Endothelial cell of umbilical vein (primary cell): ENCODE measurements around the gene CDC14B. TPM values are rescaled to one million over a fixed set of nuclear protein-coding genes. Genes with fewer than 3 reads are reported as not detected.
"Not testable (repeated sequence)": the region's sequence is repeated elsewhere in the genome, so short reads cannot be mapped to it uniquely, and the experiment has no call there.

Source experiments
- BruUV-seq: library from RNA; stranded (reverse); fragments of 400-500 nt; replicated peaks from 2 replicates; lab custom pipeline; 2021; lab: Mats Ljungman, UMichigan
- CTCF ChIA-PET: fragments of 300-600, 350-600 bp; sonication (Branson Sonifier 250); formaldehyde crosslinking; loops from one replicate; lab custom pipeline; 2021; ENCODE audit warnings: antibody characterized with exemption, inconsistent platforms; lab: Charles Lee
- POLR2A ChIA-PET: fragments of 300-600, 350-600 bp; sonication (Branson Sonifier 250); formaldehyde crosslinking; loops from one replicate; lab custom pipeline; 2021; ENCODE audit warnings: antibody characterized with exemption, inconsistent platforms; lab: Charles Lee
- DNase-seq: peaks from one replicate; pipeline ENCODE4 v3.0.0-alpha.2; 2011; ENCODE audit warnings: low read depth, low spot score
- FAIRE-seq: peaks from 2 replicates; lab custom pipeline; 2011; peaks lifted over from hg19 to GRCh38; lab: Jason Lieb, UNC
- H2AFZ ChIP-seq: 2 replicates; pipeline ENCODE4 v1.6.0; 2012; ENCODE audit warnings: low read depth, low read length, control low read depth, inconsistent platforms
- H3K27ac ChIP-seq: 2 replicates; pipeline ENCODE4 v1.5.1; 2011; ENCODE audit warnings: low read depth, mild to moderate bottlenecking, control low read depth, low read length, moderate library complexity; ENCODE audit not compliant: insufficient read depth
- H3K27me3 ChIP-seq, 2 experiments: 2 replicates each; pipeline versions ENCODE4 v1.6.0 to v1.6.1; 2011; ENCODE audit warnings: low read length in 2 of 2, mixed read lengths in 1 of 2; ENCODE audit not compliant: control insufficient read depth in 2 of 2, insufficient read depth in 2 of 2
- H3K36me3 ChIP-seq, 2 experiments: 2 replicates in 1 of 2; 3 replicates in 1 of 2; pipeline ENCODE4 v1.5.1; 2011; ENCODE audit warnings: low read length in 2 of 2, mild to moderate bottlenecking in 1 of 2, moderate library complexity in 1 of 2; ENCODE audit not compliant: control insufficient read depth in 2 of 2, insufficient read depth in 2 of 2; ENCODE audit errors: extremely low read depth in 1 of 2
- H3K4me1 ChIP-seq: 3 replicates; pipeline ENCODE4 v1.5.1; 2011; ENCODE audit warnings: mild to moderate bottlenecking, low read length; ENCODE audit not compliant: control insufficient read depth, insufficient read depth; ENCODE audit errors: extremely low read depth
- H3K4me2 ChIP-seq: 2 replicates; pipeline ENCODE4 v1.6.1; 2011; ENCODE audit warnings: low read length, control low read depth, mixed read lengths; ENCODE audit not compliant: insufficient read depth
- H3K4me3 ChIP-seq, 3 experiments: fragments of 200-600 bp in 1 of 3; sonication (generic), shearing (Covaris generic) in 1 of 3; replicated peaks in 1 of 3; 2 replicates each; pipeline ENCODE4 v1.5.1; 2011 to 2016; ENCODE audit warnings: control low read depth in 3 of 3, low read length in 3 of 3, mild to moderate bottlenecking in 2 of 3, inconsistent platforms in 1 of 3, low read depth in 1 of 3, moderate library complexity in 1 of 3; ENCODE audit not compliant: insufficient read depth in 1 of 3
- H3K79me2 ChIP-seq: 2 replicates; pipeline ENCODE4 v1.6.0; 2012; ENCODE audit warnings: low read length, inconsistent platforms; ENCODE audit not compliant: control insufficient read depth, insufficient read depth
- H3K9ac ChIP-seq: replicated peaks from 2 replicates; pipeline ENCODE3; 2011; ENCODE audit warnings: low read length, control low read depth; ENCODE audit not compliant: insufficient read depth; ENCODE audit errors: extremely low read depth
- H3K9me1 ChIP-seq: replicated peaks from 3 replicates; pipeline ENCODE4 v1.6.0; 2011; ENCODE audit warnings: mild to moderate bottlenecking, low read length; ENCODE audit not compliant: control insufficient read depth, insufficient read depth; ENCODE audit errors: extremely low read depth
- H3K9me3 ChIP-seq: replicated peaks from 2 replicates; pipeline ENCODE4 v1.5.1; 2012; ENCODE audit warnings: low read length, inconsistent platforms; ENCODE audit not compliant: control insufficient read depth, insufficient read depth
- H4K20me1 ChIP-seq: replicated peaks from 2 replicates; pipeline ENCODE3; 2011; ENCODE audit warnings: mild to moderate bottlenecking, low read length; ENCODE audit not compliant: control insufficient read depth, insufficient read depth; ENCODE audit errors: extremely low read depth
- EZH2 ChIP-seq: IDR thresholded peaks from 2 replicates; pipeline ENCODE4 v1.6.1; 2012; ENCODE audit warnings: borderline replicate concordance, low read depth, mild to moderate bottlenecking, moderate library complexity, low read length, inconsistent platforms; ENCODE audit not compliant: severe bottlenecking
- FOS ChIP-seq: IDR thresholded peaks from 2 replicates; pipeline ENCODE4 v1.6.1; 2011; ENCODE audit warnings: mild to moderate bottlenecking, low read length, moderate library complexity, borderline replicate concordance; ENCODE audit not compliant: insufficient read depth
- GATA2 ChIP-seq: IDR thresholded peaks from 2 replicates; pipeline ENCODE4 v1.7.0; 2011; ENCODE audit warnings: low read depth, mild to moderate bottlenecking, moderate library complexity, mixed read lengths, low read length; ENCODE audit not compliant: insufficient read length, insufficient read depth
- dilution Hi-C: fragments of 300-500 bp; cut with MboI; formaldehyde crosslinking; loops from one replicate; pipeline ENCODE4 v1.15.0; 2019; ENCODE audit warnings: low sequenced_read_pairs; ENCODE audit not compliant: extremely low pct_ligation_motif_present
- intact Hi-C: fragments of 100-400 bp; cut with micrococcal nuclease; formaldehyde crosslinking; loops from one replicate; pipeline ENCODE4 v1.10.0; 2022
- polyA plus RNA-seq, 4 experiments: library from polyadenylated mRNA; depleted of rRNA in 3 of 4; stranded (reverse) in 3 of 4; unstranded in 1 of 4; fragments of >200 nt; gene quantifications; 2 replicates each; pipeline versions ENCODE4 v1.2.1 to v1.2.3, GENCODE V29; 2011 to 2012; ENCODE audit warnings: missing spikeins in 1 of 4
- total RNA-seq: library from RNA; stranded (reverse); gene quantifications from 2 replicates; pipeline ENCODE4 v1.2.3, GENCODE V29; 2021

Gene CDC14B
- total and polyA plus RNA-seq, 2 donors (not counting 3 experiments of a cell fraction or from before 2014, with no cell fraction given): 0.39 to 0.93 TPM

DNA sequence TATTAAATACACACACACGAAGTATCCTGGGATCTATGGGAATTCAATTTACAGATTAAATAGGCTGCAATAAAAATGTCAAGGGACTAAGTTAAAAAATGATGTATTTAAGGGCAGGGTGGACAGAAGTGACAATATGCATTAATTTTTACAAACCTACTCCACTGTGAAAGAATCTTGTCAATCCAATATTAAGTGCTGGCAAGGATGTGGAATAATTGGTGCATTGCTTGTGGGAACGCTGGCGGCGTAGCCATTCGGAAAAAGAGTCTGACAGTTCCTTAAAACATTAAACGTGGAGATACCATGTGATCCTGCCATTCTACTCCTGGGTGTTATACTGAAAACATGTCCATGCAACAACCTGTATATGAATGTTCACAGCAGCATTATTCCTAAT, 4.2 kb downstream of the CDC14B start:
- POLR2A ChIA-PET: no interaction called here
- FAIRE-seq (no peak), DNase-seq (no peak)
- no TSS peak for BruUV-seq
- Histone ChIP-seq H2AFZ (no peak overlapping the region), H3K9ac (no peak overlapping the region), H3K4me3 (no peak overlapping the region), H3K79me2 (no peaks in the 10 kb centered on the region), H3K36me3 (no peaks in the 10 kb centered on the region), H3K9me3 (no peaks in the 10 kb centered on the region), H3K9me1 (no peaks in the 10 kb centered on the region), H3K4me1 (peaks cover 4% of the 10 kb centered on the region), H3K4me2 (no peak overlapping the region), H3K27ac (no peak overlapping the region), H4K20me1 (no peaks in the 10 kb centered on the region), H3K27me3 (peaks cover 15 to 37% of the 10 kb centered on the region in 2 experiments)
- TF ChIP-seq EZH2: no peak
- TF ChIP-seq FOS: no peak
- no peak for TF ChIP-seq GATA2
- intact Hi-C loops (no loop called here), dilution Hi-C loops (no loop called here)
- CTCF ChIA-PET: no interaction called here

DNA sequence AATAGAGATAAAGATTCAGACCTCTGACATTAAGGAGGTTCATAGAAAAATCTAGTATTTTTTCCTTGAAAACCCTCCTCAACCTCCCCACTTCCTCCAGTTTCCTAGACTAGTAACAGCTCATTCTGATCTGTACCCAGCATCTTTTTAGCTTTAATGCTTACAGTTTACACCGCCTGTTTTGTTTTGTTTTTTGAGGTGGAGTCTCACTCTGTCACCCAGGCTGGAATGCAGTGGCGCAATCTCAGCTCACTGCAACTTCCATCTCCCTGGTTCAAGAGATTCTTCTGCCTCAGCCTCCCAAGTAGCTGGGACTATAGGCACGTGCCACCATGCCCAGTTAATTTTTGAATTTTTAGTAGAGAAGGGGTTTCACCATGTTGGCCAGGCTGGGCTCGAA, 5.0 kb downstream of the CDC14B start:
- BruUV-seq, DNase-seq, H4K20me1 ChIP-seq, H3K79me2 ChIP-seq, dilution Hi-C loops, H2AFZ ChIP-seq, H3K27ac ChIP-seq, FAIRE-seq, POLR2A ChIA-PET, H3K4me2 ChIP-seq, H3K9ac ChIP-seq, CTCF ChIA-PET, H3K36me3 ChIP-seq, H3K9me1 ChIP-seq, H3K9me3 ChIP-seq, intact Hi-C loops, H3K4me1 ChIP-seq, H3K4me3 ChIP-seq: not testable (repeated sequence)
- peaks cover 15 to 37% of the 10 kb centered on the region in 2 experiments for H3K27me3 ChIP-seq
